ENCODE data around the gene ANKRD55.
"Not testable (repeated sequence)": the region's sequence is repeated elsewhere in the genome, so short reads cannot be mapped to it uniquely, and the experiment has no call there.

Gene ANKRD55

GRCh38 chr5:56142614-56143372 lies 90.3 kb downstream of the ANKRD55 start:
- DNase-seq = peak in 1 of 2 experiments; percentile 13

GRCh38 chr5:56142233-56142613 lies 90.9 kb downstream of the ANKRD55 start:
- DNase-seq = no peak

GRCh38 chr5:56140073-56140472 lies 93.1 kb downstream of the ANKRD55 start:
- no peak for DNase-seq

GRCh38 chr5:56130664-56131063 lies 102.5 kb downstream of the ANKRD55 start:
- DNase-seq = no peak

- DNase-seq = no peak
These were observed 103.8 kb downstream of the ANKRD55 start for GRCh38 chr5:56129288-56129687.

DNA sequence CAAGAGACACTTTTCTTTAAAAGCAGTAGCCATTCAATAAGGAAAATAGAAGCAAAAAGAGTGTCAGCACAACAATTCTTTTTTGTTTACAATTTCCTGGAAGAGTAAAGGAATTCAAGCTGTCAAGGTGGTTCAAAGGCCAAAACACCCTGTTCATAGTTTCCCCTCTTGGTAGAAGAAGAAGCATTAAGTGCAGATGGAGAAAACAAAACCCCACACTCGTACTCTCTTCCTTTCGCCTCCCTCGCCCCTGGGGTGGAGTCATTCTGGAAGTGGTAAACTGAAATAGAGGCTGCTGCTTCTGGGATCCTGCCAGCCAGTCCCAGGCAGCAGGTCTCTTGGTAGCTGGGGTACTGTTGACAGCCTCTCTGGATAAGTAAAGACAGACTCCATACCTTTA lies 105.0 kb downstream of the ANKRD55 start:
- DNase-seq = peak; percentile 15 to 29

DNA sequence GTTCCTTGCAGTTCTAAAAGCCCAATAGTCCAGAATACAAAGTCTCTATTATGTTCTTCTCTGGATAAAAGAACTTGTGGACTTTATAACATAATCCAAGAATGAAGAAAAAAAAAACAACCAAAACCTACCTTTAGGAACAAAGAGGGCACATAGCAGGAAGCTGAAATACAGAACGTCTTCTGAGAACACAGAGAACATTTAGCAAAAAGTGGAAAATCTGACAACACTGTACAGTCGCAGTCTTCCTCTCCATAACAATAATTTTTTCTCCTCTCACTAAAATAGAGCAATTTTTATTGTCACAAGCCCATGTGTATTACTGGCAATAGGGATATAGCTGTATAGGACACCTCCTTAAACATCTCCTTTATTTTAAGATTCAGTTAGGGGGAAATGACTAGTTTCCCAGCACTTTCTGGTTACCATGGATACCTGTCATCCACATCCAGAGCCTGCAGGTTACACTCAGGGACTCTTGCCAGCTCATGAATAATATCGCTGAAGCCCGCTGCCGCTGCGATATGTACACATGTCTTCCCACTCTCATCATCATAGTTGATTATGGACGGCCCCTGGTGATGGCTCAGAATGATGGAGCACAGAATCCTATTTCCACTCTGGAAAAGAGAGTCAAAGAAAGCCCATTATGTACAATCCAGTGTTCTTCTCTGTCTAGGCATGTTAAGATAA lies 106.5 kb downstream of the ANKRD55 start:
- peak in 1 of 2 experiments; percentile 10 for DNase-seq

- DNase-seq = no peak
These were observed 109.4 kb downstream of the ANKRD55 start for GRCh38 chr5:56123531-56124243.

GRCh38 chr5:56122360-56122985 lies 110.7 kb downstream of the ANKRD55 start:
- DNase-seq = not testable (repeated sequence)

GRCh38 chr5:56119050-56119449 lies 114.1 kb downstream of the ANKRD55 start:
- DNase-seq = no peak

DNA sequence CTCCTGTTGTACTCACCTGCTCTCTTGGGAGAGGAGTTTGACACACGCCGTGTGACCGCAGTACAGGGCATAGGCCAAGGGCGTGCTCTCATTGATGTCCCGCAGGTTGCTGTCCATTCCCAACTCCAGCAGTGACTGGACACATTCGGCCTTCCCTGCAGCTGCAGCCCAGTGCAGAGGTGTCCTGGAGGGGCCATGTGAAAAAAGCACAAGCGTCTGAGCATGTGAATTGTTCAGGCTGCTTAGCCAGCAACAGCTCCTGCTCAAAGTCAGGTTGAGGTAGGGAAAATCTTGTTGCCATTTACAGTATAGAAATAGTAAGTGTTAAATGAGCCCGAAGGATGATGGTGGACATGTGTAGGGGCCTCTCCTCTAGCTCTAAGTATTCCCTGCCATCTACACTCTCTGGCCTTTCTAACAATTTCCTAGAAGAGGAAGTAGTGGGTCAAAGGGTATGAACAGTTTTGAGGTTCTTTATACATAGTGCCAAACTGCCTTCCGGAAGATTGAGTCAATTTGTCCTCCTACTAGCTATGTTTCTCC lies 116.5 kb downstream of the ANKRD55 start:
- no peak for DNase-seq

DNA sequence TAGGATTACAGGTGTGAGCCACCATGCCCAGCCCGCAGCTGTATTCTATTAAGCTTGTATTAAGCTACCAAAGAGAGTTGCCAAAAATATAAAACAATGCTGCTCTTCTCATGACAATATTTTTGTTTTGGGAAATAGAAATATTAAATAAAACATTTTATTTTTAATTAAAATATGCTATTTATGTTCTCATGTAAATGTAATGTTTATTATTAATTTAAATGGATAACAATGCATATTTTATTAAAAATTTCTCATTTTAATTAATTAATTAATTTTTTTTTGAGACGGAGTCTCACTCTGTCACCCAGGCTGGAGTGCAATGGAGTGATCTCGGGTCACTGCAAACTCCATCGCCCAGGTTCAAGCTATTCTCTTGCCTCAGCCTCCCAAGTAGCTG lies 117.5 kb downstream of the ANKRD55 start:
- DNase-seq = no peak

DNA sequence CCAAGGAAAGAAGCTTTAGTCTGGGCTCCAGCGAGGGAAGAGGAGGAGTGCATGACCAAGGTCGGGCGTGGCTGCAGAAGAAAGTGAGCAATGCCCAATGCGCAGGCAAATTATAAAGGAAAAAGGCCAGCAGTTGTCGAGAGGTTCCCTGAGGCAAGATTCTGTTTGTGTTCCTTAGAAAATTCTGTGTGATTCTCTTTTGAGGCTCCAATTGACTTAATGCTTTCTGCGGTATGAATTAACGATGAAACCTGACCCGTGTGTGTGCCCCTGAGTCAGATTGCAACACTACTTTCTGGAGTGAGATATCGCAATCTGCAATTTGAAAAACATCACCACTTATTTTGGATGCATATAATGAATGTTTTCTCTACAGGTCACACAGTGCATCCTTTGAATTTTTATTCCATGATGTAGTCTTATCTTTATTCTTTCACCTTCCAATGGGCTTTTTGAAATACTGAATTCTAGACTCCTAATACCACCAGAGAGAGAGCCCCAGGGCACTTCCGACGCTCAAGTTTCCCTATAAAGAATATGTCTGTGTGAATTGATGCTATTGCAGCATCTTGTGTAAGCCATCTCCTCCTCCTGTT lies 120.5 kb downstream of the ANKRD55 start:
- DNase-seq = no peak

- no peak for DNase-seq
These were observed 121.7 kb downstream of the ANKRD55 start for GRCh38 chr5:56111404-56111781.

- DNase-seq = no peak
These were observed 122.3 kb downstream of the ANKRD55 start for GRCh38 chr5:56110646-56111403.

DNA sequence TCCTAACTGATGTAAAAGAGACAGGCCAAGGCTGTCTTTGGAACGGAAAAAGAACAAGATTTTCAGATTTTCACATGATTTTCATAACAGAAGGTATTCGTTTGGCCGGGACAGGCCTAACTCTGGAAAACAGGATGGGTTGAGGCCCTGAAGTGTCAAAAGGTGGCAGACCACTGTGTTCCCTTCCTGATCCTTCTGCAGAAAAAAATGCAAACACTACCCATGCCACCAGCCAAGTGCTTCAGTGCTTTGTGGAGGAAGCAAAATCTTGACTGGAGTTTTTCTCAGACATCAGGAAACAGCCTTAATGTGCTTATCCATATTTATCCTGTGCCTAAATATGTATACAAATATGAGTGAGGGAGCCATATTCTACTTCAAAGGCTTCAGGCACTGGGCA lies 124.9 kb downstream of the ANKRD55 start:
- no peak for DNase-seq

DNA sequence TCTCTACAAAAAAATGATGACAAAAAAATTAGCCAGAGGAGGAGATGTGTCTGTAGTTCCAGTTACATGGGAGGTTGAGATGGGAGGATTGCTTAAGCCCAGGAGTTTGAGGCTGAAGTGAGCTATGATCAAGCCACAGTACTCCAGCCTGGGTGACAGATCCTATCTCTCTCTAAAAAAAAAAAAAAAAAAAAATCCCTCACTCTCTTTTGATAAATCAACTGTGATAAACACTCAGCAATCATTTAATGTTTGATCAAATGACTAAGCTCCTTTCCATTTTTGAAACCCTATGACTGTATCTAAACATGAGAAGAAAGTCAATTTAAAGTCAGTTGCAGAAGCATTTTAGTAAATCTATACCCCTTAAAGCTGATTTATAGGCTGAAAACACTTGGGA lies 126.3 kb downstream of the ANKRD55 start:
- no peak for DNase-seq

GRCh38 chr5:56105511-56106291 lies 127.4 kb downstream of the ANKRD55 start:
- no peak for DNase-seq

- DNase-seq = no peak
These were observed 130.2 kb downstream of the ANKRD55 start for GRCh38 chr5:56102889-56103288.

- DNase-seq = peak in 1 of 2 experiments; percentile 5
These were observed 130.9 kb downstream of the ANKRD55 start for GRCh38 chr5:56102207-56102606.

DNA sequence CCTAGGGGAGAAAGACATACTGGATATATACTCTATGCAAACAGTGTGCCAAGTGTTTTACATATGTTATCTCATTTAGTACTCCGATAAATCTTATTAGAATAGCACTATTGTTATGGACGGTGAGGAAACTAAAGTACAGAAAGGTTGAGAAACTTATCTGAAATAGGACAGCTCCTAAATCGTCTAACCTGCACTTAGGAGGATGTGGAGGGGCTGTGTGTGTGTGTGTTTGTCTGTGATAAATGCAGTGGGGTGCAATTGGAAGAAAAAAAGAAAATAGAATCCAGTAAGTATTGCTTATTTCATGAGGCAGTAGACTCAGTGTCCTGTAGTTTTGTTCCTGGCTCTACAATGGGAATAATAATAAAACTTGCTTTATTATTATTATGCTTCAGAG lies 131.9 kb downstream of the ANKRD55 start:
- no peak for DNase-seq

Measured in stimulated activated CD4-positive, alpha-beta T cell treated with anti-CD3 and anti-CD28 coated beads, Interleukin-4, amount 100 ng/mL, for 4 hours (primary cell).